Stimulated activated naive B cell treated with anti-CD40 and anti-IgM and Interleukin-4, amounts not matched to agents 10 μg/mL and 1 μg/mL and 100 μg/mL, for 72 hours (primary cell): ENCODE measurements around the gene GHITM.
"Not testable (repeated sequence)": the region's sequence is repeated elsewhere in the genome, so short reads cannot be mapped to it uniquely, and the experiment has no call there.

ENCODE experiments used
- ATAC-seq, 2 donors: fragments of 150-1000 bp; cut with Tn5 transposase; replicated peaks; 2 replicates each; pipeline ENCODE4 v1.10.0; 2021; ENCODE audit warnings: moderate library complexity in 1 of 2
- DNase-seq: peaks from one replicate; pipeline ENCODE4 v3.0.0; 2021
- H3K27ac Mint-ChIP-seq: one replicate; pipeline ENCODE4 v1.8.0; 2022; ENCODE audit warnings: mild to moderate bottlenecking, mixed read lengths
- H3K27me3 Mint-ChIP-seq, 2 donors: one replicate each; pipeline ENCODE4 v1.8.0; 2022; ENCODE audit warnings: mixed read lengths in 2 of 2
- H3K36me3 Mint-ChIP-seq, 2 donors: one replicate each; pipeline ENCODE4 v1.8.0; 2022; ENCODE audit warnings: mixed read lengths in 2 of 2, mild to moderate bottlenecking in 1 of 2
- H3K4me1 Mint-ChIP-seq, 2 donors: one replicate each; pipeline ENCODE4 v1.8.0; 2022; ENCODE audit warnings: mixed read lengths in 2 of 2, mild to moderate bottlenecking in 1 of 2
- H3K4me3 Mint-ChIP-seq, 2 donors: one replicate each; pipeline ENCODE4 v1.8.0; 2022; ENCODE audit warnings: mild to moderate bottlenecking in 2 of 2, mixed read lengths in 2 of 2, moderate library complexity in 1 of 2
- H3K9me3 Mint-ChIP-seq, 2 donors: one replicate each; pipeline ENCODE4 v1.8.0; 2022; ENCODE audit warnings: mixed read lengths in 2 of 2, mild to moderate bottlenecking in 1 of 2

The GHITM gene

DNA sequence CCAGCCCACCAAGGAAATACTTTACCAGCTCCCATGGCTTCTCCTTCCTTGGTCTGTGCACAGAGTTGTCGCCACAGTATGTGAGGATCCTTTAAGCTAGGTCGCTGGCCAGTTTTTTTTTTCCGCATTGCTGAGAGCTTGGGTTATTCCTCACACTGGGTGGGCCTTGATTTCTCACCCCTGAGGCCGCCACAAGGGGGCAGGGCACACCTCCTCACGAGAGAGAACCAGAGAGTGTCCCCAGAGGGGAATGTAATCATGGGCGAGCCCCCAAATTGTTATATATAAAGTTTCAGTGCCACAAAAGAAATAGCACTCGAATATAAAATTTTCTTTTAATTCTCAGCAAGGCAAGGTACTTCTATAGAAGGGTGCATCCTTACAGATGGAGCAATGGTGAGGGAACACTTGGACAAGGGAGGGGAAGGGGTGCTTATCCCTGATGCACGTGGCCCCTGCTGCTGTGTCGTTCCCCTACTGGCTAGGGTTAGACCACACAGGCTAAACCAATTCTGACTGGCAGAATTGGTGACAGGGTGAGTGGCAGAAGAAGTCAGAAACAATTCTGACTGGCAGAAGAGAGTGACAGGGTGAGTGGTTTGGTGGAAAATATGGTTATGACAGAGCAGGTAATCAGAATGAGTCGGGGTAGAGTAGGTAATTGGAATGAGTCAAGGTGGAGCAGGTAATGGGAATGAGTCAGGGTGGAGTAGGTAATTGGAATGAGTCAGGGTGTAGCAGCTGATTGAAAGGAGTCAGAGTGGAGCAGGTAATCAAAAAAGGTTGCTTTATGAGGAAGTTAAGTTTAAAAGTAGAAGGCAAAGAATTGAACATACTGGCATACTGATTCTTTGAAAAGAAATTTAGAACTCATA lies 13.2 kb upstream of the GHITM start:
- peaks cover 14 to 21% of the 10 kb centered on the region in 2 donors for H3K9me3 Mint-ChIP-seq
- H3K4me3 Mint-ChIP-seq, ATAC-seq, DNase-seq, H3K4me1 Mint-ChIP-seq, H3K27ac Mint-ChIP-seq: not testable (repeated sequence)
- peaks cover 7 to 12% of the 10 kb centered on the region in 2 donors for H3K36me3 Mint-ChIP-seq
- peaks cover 31 to 47% of the 10 kb centered on the region in 2 donors for H3K27me3 Mint-ChIP-seq

- peaks cover 7 to 12% of the 10 kb centered on the region in 2 donors for H3K36me3 Mint-ChIP-seq
- no peak overlapping the region for H3K4me3 Mint-ChIP-seq
- no peak for ATAC-seq
- no peak for DNase-seq
- H3K27ac Mint-ChIP-seq: no peak overlapping the region
- H3K9me3 Mint-ChIP-seq: peaks cover 14 to 21% of the 10 kb centered on the region in 2 donors
- H3K4me1 Mint-ChIP-seq: no peaks in the 10 kb centered on the region
- peaks cover 36 to 53% of the 10 kb centered on the region in 2 donors for H3K27me3 Mint-ChIP-seq
These were observed 12.5 kb upstream of the GHITM start for GRCh38 chr10:84126785-84127167.

DNA sequence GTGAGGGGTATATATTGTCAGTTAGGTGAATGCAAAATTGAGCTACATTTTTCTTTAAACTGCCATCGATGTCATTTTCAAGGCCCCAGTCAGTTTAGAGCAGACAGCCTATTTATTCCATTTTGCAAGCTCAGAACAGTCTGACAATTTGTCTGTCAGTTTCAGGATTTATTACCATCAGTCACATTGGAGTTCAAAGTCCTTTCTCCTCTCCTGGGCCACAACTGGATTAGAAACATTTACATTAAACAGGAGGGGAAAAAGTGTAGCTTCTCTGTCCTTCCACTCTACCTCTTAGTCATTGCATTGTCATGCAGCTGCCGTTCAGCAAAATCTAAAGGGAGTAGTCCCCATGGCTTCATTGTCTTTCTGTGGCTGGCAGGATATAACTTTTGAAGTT lies 3.5 kb upstream of the GHITM start:
- Mint-ChIP-seq H3K27me3 (peaks cover 26 to 28% of the 10 kb centered on the region in 2 donors), H3K27ac (no peak overlapping the region), H3K9me3 (no peaks in the 10 kb centered on the region), H3K4me1 (peaks cover 3 to 11% of the 10 kb centered on the region in 2 donors), H3K4me3 (no peak overlapping the region), H3K36me3 (no peaks in the 10 kb centered on the region)
- ATAC-seq (no peak), DNase-seq (no peak)

GRCh38 chr10:84137811-84138210 lies 1.5 kb upstream of the GHITM start:
- Mint-ChIP-seq H3K9me3 (no peaks in the 10 kb centered on the region), H3K4me3 (no peak overlapping the region), H3K4me1 (peaks cover 8 to 20% of the 10 kb centered on the region in 2 donors), H3K36me3 (peaks cover 6 to 7% of the 10 kb centered on the region in 2 donors), H3K27me3 (peaks cover 11 to 13% of the 10 kb centered on the region in 2 donors), H3K27ac (peak overlapping the region; percentile 21)
- DNase-seq: no peak
- ATAC-seq: no peak

DNA sequence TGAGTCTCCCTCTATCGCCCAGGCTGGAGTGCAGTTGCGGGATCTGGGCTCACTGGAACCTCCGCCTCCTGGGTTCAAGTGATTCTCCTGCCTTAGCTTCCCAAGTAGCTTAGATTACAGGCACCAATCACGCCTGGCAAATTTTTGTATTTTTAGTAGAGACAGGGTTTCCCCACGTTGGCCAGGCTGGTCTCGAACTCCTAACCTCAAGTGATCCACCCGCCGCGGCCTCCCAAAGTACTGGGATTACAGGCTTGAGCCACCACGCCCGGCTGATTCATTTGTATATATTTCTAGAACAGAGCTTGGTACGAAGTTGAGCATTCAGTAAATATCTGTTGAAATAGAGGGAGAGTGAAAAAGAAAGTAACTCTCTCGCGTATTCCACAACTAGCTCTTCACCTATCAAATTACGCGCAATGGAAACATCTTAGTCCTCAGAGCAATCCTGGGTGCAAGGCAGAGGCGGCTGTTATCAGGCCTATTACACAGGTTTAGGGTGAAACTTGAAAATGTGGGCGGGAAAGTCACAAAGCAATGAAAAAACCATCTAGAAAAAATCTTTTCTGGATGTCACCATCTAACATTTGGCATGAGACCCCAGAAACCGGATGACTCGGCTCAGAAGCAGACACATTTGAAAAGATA lies 707 bp upstream of the GHITM start:
- Mint-ChIP-seq H3K27me3 (peaks cover 7 to 8% of the 10 kb centered on the region in 2 donors), H3K36me3 (peaks cover 8 to 11% of the 10 kb centered on the region in 2 donors), H3K4me1 (peaks cover 8 to 20% of the 10 kb centered on the region in 2 donors), H3K4me3 (peak overlapping the region; percentile 95), H3K27ac (peak overlapping the region; percentile 98), H3K9me3 (no peaks in the 10 kb centered on the region)
- ATAC-seq: peak in 1 of 2 donors; percentile 3
- DNase-seq: no peak

DNA sequence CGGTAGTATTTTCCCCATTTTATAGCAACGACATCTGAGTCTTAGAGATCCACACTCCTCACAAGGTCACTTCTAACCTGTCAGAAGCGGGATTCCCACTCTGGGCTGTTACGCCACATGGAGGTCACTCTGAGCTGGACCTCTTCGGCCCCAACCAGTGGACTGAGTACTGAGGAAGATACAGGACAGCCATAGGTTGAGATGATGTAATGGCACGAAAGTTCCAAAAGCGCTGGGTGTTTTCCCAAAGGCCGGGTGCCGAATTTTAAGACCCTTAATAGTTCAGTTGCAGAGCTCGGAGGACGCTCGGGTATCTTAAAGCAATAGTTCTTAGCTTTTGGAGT lies 699 bp downstream of the GHITM start:
- peak overlapping the region; percentile 95 for H3K4me3 Mint-ChIP-seq
- peaks cover 8 to 20% of the 10 kb centered on the region in 2 donors for H3K4me1 Mint-ChIP-seq
- ATAC-seq (peak in 1 of 2 donors; percentile 1), DNase-seq (no peak)
- H3K36me3 Mint-ChIP-seq: peaks cover 12 to 14% of the 10 kb centered on the region in 2 donors
- H3K9me3 Mint-ChIP-seq: no peaks in the 10 kb centered on the region
- peak overlapping the region; percentile 98 for H3K27ac Mint-ChIP-seq
- peaks cover 0 to 7% of the 10 kb centered on the region in 2 donors for H3K27me3 Mint-ChIP-seq

DNA sequence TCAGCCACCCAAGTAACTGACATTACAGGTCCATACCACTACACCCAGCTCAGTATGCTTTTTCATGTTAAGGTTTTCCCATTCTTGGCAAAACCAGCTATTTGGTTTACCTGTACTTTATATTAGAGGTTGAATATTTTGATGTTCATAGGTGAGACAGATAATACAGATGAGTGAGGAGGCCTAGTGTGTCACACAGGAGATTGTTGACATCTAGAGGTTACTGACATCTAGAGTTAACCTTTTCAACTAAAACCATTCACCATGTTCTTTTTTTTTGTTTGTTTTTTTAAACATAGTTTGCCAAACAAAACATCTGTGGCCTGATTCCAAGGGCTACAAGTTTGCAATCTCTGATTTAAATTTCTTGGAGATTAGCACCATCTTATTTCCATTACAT lies 8.0 kb downstream of the GHITM start:
- H3K4me1 Mint-ChIP-seq: peaks cover 4 to 8% of the 10 kb centered on the region in 2 donors
- no peaks in the 10 kb centered on the region for H3K9me3 Mint-ChIP-seq
- DNase-seq: no peak
- H3K27me3 Mint-ChIP-seq: no peaks in the 10 kb centered on the region
- no peak overlapping the region for H3K27ac Mint-ChIP-seq
- H3K4me3 Mint-ChIP-seq: no peak overlapping the region
- ATAC-seq: no peak
- H3K36me3 Mint-ChIP-seq: peaks cover 32 to 41% of the 10 kb centered on the region in 2 donors

DNA sequence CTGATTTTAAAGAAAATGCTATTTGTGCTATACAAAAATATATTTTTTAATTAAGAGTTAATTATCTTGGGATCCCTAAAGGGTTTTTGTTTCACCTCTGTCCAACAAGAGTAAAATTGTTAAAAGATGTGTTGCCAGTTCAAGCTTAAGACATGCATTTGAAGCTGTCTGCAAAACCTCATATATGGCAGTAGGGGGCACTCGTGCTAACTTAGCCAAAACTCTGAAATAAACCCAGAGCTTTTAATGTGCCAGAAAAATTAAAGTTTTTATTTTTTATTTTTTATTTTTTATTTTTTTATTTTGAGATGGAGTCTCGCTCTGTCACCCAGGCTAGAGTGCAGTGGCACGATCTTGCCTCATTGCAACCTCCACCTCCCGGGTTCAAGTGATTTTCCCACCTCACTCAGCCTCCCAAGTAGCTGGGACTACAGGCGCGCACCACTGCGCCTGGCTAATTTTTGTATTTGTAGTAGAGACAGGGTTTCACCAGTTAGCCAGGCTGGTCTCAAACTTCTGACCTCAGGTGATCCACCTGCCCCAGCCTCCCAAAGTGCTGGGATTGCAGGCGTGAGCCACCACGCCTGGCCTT lies 8.8 kb downstream of the GHITM start:
- not testable (repeated sequence) for H3K9me3 Mint-ChIP-seq, DNase-seq, H3K4me1 Mint-ChIP-seq, H3K4me3 Mint-ChIP-seq, H3K27me3 Mint-ChIP-seq, H3K27ac Mint-ChIP-seq
- ATAC-seq: peak in 1 of 2 donors; percentile 36
- H3K36me3 Mint-ChIP-seq: peaks cover 30 to 44% of the 10 kb centered on the region in 2 donors

- Mint-ChIP-seq H3K4me1 (peaks cover 4 to 8% of the 10 kb centered on the region in 2 donors), H3K27ac (no peak overlapping the region), H3K36me3 (peaks cover 28 to 42% of the 10 kb centered on the region in 2 donors), H3K4me3 (no peak overlapping the region), H3K9me3 (no peaks in the 10 kb centered on the region), H3K27me3 (no peaks in the 10 kb centered on the region)
- DNase-seq (no peak), ATAC-seq (no peak)
These were observed 10.5 kb downstream of the GHITM start for GRCh38 chr10:84149854-84150253.

DNA sequence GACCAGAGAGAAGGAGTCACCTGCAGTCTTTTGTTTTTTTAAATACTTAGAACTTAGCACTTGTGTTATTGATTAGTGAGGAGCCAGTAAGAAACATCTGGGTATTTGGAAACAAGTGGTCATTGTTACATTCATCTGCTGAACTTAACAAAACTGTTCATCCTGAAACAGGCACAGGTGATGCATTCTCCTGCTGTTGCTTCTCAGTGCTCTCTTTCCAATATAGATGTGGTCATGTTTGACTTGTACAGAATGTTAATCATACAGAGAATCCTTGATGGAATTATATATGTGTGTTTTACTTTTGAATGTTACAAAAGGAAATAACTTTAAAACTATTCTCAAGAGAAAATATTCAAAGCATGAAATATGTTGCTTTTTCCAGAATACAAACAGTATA lies 13.5 kb downstream of the GHITM start:
- Mint-ChIP-seq H3K9me3 (no peaks in the 10 kb centered on the region), H3K27me3 (no peaks in the 10 kb centered on the region), H3K36me3 (peaks cover 30 to 48% of the 10 kb centered on the region in 2 donors), H3K27ac (no peak overlapping the region), H3K4me1 (peaks cover 10 to 17% of the 10 kb centered on the region in 2 donors), H3K4me3 (no peak overlapping the region)
- ATAC-seq (no peak), DNase-seq (no peak)

DNA sequence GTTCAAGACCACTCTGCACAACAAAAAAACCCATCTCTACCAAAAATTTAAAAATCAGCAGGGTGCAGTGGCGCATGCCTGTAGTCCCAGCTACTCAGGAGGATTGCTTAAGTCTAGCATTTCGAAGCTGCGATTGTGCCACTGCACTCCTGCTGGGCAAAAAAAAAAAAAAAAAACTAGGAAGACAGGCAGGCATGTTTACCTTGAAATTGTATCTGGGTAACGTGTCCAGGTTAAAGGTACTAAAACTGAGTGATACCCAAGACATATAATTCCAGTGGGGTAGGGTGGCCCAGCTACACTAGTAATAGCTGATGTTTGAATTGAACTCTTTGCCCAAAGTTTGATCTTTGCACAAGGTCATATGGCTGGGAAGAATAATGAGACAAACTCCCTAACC lies 16.2 kb downstream of the GHITM start:
- H3K4me1 Mint-ChIP-seq: peaks cover 11 to 29% of the 10 kb centered on the region in 2 donors
- no peaks in the 10 kb centered on the region for H3K9me3 Mint-ChIP-seq
- peak overlapping the region; percentile 25 for H3K27ac Mint-ChIP-seq
- DNase-seq (no peak), ATAC-seq (no peak)
- no peaks in the 10 kb centered on the region for H3K27me3 Mint-ChIP-seq
- no peak overlapping the region for H3K4me3 Mint-ChIP-seq
- H3K36me3 Mint-ChIP-seq: peaks cover 20 to 35% of the 10 kb centered on the region in 2 donors

- no peaks in the 10 kb centered on the region for H3K9me3 Mint-ChIP-seq
- no peak overlapping the region for H3K27ac Mint-ChIP-seq
- ATAC-seq (no peak), DNase-seq (no peak)
- H3K36me3 Mint-ChIP-seq: peaks cover 17 to 30% of the 10 kb centered on the region in 2 donors
- no peaks in the 10 kb centered on the region for H3K27me3 Mint-ChIP-seq
- H3K4me1 Mint-ChIP-seq: peaks cover 11 to 29% of the 10 kb centered on the region in 2 donors
- no peak overlapping the region for H3K4me3 Mint-ChIP-seq
These were observed 16.7 kb downstream of the GHITM start for GRCh38 chr10:84156009-84156408.

GRCh38 chr10:84156768-84157167 lies 17.5 kb downstream of the GHITM start:
- peak overlapping the region; percentile 65 for H3K27ac Mint-ChIP-seq
- no peak for DNase-seq
- H3K4me1 Mint-ChIP-seq: peaks cover 11 to 29% of the 10 kb centered on the region in 2 donors
- no peak overlapping the region for H3K4me3 Mint-ChIP-seq
- H3K27me3 Mint-ChIP-seq: no peaks in the 10 kb centered on the region
- peaks cover 16 to 27% of the 10 kb centered on the region in 2 donors for H3K36me3 Mint-ChIP-seq
- no peaks in the 10 kb centered on the region for H3K9me3 Mint-ChIP-seq
- ATAC-seq: peak; percentile 68 to 80

DNA sequence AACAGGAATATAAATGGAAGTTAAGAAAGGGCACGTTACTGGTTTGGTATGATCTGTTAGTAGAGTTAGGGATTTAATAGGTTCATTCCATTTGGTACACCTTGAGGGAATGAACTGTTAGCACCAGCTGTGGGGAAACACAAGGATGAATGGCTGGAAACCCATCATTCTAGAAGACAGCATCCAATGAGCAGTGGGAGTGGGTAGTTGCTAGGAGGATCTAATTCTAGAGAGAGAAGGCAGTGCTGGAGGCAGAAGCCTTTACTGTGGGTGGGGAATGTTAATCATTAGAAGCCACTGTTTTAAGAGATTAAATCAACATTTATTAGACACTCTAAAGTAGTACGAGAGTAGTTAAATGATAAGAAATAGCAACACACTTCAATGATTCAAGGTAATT lies 18.8 kb downstream of the GHITM start:
- peaks cover 2 to 3% of the 10 kb centered on the region in 2 donors for H3K27me3 Mint-ChIP-seq
- ATAC-seq (no peak), DNase-seq (no peak)
- peak overlapping the region; percentile 84 for H3K27ac Mint-ChIP-seq
- H3K4me3 Mint-ChIP-seq: no peak overlapping the region
- no peaks in the 10 kb centered on the region for H3K9me3 Mint-ChIP-seq
- peaks cover 16 to 24% of the 10 kb centered on the region in 2 donors for H3K36me3 Mint-ChIP-seq
- peaks cover 12 to 29% of the 10 kb centered on the region in 2 donors for H3K4me1 Mint-ChIP-seq
